Measurements from ENCODE around the gene GSTP1.
A peak's percentile ranks its signal among the peaks of the same experiment; 100 is the strongest.
"Not testable (repeated sequence)": the region's sequence is repeated elsewhere in the genome, so short reads cannot be mapped to it uniquely, and the experiment has no call there.

GSTP1 gene

DNA sequence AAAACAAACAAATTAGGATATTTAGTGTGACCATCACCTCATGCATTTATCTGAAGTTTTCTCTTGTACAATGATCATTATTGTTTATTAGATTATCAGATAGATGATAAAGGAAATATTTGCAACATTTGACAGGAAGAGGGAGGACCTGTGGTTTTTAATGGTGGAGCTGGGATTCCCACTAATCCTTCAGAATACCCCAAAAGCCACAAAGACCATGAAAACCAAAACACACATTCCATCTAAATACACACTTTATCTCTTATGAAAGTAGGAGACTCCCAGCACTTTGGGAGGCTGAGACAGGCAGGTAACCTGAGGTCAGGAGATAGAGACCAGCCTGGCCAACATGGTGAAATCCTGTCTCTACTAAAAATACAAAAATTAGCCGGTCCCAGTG is 15.5 kb downstream of the GSTP1 start:
- no peak for DNase-seq

DNA sequence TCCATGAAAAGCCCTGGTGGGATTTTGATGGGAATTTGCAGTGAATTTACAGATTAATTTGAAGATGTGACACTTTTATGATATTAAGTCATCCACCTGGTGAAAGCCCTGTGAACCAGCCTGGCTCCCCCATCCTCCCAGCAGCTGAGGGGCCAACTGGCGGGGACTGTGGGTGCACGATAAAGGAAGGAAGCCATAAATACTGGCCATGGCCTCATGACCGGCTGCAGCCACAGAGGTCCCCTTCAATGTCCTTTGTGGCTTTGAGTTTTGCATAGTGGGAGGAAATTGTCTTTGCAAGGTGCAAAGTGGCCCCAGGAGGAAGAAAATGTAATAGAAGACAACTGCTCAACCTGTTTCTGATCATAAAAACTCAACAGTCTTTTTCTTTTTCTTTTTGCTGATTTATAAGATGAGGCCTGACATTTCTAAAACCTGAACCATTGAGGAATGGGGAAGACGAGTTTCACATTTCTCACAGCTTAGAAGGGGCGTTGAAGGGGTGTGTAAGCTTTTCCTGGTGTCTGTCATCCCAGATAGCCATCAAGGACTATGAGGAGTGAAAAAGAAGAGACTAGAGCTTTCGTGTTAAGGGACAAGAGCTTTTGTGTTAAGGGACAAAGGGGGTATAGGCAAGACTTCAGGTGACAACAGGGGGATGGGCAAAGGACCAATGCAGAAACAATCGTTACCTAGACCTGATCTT is 16.9 kb downstream of the GSTP1 start:
- no peak for DNase-seq

DNA sequence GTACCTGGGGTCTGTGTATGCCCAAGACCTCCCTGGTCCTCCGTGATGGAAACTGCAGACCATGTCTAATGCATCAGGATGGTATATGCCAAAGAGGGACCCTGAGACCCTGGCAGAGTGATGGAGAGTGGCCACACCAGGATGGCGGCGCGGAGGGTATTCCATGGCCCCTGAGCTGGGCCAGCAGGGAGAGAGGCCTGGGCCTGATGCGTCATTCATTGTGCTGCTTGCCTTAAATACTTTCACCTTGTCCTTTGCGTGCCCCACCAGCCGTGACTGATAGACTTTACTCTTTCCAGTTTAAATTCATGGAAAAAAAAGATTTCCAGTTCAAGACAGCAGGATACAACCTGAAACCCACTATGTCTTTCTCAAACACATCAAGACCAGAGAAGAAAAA is 17.5 kb downstream of the GSTP1 start:
- no peak for DNase-seq

DNA sequence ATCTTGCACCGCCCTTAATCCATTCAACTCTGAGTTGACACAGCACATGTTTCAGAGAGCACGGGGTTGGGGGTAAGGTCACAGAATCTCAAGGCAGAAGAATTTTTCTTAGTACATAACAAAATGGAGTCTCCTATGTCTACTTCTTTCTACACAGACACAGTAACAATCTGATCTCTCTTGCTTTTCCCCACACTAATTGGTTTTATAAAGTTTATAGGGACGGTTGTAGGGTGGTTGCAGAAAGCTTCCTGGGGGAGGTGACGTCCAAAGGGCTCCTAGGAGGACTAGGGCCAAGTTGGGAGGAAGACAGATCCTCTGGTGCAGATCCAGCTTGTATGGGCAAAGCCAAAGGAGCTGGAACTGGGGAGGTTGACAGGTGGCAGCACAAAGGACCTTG is 20.5 kb downstream of the GSTP1 start:
- not testable (repeated sequence) for DNase-seq

DNA sequence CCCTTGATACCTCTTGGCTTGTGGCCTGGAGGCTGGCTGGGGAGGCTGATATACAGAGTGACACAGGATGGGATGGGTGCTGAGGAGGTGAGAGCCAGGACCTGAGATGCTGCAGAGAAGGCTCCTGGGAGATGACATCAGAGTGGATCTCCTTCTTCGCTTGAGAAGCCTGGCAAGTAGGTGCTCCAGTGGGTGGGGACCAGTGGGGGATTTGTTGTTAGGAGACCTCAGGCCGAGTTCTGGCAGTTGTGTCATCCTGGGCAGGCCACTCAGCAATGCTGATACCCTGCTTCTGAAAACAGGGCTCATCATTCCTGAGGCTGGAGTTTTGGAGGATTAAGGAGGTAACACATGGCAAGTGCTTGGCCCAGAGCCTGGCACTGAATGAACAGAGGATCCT is 21.2 kb downstream of the GSTP1 start:
- no peak for DNase-seq

DNA sequence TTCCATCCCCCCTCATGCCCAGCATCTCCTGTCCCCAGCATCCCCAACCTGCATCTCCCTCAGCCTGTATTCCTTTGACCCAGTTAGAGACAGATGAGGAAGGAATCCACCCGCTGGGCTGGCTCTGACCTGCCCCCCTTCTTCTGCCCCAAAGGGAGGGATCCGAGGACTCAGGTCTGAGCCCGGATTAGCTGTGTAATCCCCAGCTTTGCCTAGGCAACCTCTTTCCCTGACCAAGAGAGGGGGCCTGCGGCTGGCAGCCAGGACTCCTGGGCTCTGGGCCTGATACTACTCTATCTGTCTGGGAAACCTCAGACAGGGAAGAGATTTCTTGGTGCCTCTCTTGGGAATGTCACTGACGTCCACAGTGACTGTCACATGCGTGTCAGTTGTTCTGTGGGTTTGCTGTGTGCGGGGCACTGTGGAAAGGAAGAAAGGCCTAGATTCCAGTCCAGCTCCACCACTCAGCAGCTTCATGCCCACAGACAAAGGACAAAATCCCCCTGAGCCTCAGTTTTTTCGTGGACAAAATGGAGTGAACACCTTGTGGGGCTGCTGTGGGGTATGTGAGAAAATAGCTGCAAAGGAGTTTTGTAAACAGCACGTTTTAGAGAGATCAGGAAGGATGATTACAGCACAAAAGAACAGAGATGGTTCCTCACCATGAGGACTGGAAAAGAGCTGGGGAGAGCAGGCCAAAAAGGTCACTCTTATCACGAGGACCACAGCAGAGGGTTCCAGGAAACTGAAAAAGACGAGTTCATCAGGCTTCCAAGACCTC is 21.8 kb downstream of the GSTP1 start:
- DNase-seq: no peak

DNA sequence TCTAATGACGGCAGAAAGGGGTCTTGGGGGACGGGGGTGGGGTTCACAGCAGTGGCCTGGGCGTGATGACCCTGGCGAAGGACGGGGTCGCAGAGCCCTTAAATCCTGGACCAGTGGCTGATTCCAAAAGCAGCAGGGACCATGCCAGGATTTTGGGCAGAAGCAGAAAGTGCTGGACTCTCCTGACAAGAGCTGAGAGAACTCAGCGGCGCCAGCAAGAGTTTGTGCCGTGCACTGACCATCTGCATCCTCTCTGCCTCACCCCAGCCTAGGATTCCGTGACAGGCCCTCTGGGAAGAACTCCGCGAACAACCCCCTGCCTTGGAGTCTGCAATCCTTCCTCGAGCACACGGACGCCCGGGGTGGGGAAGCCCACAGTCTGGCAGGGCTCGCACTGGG is 22.5 kb downstream of the GSTP1 start:
- no peak for DNase-seq

DNA sequence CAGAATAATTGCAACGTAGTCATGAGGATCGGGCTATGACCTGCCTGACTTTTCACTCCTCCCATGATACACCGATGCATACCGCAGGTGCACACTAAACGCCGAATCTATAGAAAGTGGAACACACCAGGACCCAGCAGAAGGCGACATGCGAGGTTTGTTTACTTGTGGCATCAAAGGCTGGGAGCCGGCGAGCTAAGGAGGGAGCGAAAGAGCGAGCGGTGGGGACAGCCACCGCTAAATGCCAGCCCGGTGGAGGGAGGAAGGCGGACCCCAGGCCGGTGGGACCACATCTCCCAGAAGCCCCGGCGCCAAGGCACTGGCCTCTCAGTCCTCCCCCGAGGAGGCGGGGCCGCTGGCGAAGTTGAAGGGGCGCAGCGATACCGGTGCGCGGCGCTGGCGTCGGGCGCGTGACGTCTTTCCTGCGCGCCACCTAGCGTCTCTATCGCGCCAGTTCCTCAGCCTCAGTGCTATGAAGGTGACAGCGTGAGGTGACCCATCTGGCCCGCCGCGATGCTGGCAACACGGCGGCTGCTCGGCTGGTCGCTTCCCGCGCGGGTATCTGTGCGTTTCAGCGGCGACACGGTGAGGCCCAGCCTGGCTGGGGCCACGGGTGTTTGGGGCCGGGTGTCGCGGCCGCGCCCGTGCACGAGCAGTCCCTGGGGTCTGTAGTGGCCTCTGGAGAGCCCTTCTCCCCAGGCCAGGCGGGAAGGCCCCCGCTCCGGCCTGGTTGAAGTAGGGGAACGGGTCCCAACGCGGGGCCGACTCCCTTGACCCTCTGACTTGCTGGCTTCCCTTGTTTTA is 23.1 kb downstream of the GSTP1 start, which contains the start of gene NDUFV1:
TSS of gene NDUFV1 (plus strand) at position 445 of the 804 bp plus-strand sequence. CDS start at position 514, 69 bp downstream.
- DNase-seq: peak; percentile 59

DNA sequence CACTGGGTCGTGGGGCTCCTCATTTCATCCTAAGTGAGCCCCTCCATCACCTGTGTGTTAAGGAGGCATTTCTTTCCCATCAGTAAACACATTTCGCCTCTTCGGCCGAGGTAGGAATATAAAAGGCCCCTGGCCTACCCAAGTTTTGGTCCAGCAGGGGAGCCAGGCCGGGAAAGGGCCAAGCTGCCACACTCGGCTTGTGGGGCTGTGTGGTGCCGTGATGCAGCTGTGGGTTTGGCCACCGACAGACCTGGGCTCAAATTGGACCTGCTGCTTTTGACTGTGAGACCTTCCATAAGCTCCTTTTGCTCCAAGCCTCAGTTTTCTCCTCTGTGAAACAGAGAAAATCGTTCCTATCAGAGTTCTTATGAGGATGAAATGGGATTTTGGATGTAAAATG is 23.9 kb downstream of the GSTP1 start:
- DNase-seq: no peak

DNA sequence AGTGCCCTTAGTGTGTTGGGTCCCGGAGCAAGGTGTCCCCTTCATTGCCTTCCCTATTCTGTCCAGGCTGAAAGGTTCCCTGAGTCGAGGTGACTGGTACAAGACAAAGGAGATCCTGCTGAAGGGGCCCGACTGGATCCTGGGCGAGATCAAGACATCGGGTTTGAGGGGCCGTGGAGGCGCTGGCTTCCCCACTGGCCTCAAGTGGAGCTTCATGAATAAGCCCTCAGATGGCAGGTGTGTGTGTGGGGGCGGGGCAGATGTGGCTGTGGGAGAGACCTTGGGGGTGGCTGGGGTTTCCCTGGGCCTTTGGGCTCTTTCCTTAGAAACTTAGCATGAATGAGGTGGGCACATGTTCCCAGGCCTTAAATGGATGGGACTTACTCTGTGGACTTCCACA is 24.9 kb downstream of the GSTP1 start:
- no peak for DNase-seq

DNA sequence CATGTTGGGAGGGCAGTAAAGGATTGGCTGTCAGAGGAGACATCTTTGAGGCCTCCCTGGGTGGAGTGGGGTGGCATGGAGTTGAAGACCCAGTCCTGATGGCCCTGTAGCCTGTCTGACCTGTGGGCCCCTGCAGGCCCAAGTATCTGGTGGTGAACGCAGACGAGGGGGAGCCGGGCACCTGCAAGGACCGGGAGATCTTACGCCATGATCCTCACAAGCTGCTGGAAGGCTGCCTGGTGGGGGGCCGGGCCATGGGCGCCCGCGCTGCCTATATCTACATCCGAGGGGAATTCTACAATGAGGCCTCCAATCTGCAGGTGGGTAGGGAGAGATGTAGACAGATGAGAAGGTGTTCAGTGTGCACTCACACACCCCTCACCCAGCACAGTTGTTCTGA is 25.7 kb downstream of the GSTP1 start:
- no peak for DNase-seq

DNA sequence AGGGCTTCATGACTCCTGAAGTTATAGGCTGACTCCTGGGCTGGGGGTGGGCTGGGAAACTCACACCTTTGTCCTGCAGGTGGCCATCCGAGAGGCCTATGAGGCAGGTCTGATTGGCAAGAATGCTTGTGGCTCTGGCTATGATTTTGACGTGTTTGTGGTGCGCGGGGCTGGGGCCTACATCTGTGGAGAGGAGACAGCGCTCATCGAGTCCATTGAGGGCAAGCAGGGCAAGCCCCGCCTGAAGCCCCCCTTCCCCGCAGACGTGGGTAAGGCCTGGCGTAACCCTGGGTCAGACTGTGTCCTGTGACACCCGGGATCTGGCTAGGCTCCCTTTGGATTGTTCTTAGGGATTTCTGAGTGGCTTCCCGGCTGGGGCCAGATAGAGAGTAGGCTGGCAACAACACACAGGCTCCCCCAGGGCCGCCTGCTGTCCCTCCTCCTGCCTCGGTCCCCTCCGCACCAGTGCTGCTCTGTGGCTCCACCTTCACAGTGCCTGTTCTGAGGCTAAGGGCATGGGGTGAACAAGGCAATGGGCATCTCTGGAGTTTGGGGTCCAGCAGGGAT is 26.8 kb downstream of the GSTP1 start:
- DNase-seq: no peak

DNA sequence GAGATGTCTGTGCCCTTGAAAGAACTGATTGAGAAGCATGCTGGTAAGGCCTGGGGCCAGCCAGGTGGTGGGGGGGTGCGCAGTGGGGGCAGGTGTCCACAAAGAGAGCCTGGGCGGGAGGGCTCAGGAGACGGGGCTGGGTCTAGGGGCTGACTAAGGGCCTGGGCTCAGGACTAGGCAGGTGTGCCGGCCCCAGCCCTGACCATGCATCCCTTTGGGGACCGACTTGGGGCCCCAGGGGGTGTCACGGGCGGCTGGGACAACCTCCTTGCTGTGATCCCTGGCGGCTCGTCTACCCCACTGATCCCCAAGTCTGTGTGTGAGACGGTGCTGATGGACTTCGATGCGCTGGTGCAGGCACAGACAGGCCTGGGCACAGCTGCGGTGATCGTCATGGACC is 27.6 kb downstream of the GSTP1 start:
- no peak for DNase-seq

DNA sequence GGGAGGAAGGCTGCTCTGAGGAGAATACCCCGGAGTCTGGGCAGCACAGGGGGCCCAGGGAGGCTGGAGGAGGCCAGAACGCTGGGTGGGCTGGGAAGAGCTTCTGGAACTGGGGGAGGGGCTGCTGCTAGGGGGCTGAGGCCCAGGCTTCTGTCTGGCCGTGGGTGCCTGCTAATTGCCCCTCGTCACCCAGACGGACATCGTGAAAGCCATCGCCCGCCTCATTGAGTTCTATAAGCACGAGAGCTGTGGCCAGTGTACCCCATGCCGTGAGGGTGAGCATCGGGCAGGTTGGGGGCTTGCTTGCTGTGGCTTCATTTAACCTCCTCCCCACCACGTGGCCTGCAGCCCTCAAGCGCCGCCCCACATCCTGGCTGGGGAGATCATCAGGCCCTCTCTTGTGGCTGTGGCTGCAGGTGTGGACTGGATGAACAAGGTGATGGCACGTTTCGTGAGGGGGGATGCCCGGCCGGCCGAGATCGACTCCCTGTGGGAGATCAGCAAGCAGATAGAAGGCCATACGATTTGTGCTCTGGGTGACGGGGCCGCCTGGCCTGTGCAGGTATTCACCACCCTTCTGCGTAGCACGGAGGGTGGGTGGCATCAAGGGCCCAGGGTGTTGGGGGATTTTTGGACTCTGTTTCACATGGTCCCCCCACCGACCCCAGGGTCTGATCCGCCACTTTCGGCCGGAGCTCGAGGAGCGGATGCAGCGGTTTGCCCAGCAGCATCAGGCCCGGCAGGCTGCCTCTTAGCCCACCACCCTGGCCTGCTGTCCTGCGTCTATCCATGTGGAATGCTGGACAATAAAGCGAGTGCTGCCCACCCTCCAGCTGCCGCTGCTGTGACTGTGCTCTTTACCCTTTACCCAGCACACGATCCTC is 28.3 kb downstream of the GSTP1 start:
- no peak for DNase-seq

DNA sequence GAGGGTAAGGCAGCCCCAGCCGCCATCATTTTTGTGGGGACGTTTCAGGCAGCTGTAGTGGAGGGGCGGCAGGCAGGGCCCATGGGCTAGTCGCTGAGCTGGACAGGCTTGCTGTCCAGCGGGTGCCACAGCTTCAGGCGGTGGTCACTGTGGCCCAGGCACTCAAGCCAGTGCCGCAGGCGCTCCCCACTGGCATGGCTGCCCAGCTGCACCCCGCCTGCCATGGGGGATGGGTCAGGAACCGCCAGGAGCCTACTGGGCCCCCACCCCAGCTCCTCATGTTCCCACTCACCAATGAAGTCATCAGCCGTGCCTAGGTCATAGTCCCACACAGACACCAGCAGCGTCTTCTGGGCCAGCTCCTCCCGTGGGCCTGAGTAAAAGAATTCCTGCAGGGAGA is 29.1 kb downstream of the GSTP1 start:
- DNase-seq: no peak

DNA sequence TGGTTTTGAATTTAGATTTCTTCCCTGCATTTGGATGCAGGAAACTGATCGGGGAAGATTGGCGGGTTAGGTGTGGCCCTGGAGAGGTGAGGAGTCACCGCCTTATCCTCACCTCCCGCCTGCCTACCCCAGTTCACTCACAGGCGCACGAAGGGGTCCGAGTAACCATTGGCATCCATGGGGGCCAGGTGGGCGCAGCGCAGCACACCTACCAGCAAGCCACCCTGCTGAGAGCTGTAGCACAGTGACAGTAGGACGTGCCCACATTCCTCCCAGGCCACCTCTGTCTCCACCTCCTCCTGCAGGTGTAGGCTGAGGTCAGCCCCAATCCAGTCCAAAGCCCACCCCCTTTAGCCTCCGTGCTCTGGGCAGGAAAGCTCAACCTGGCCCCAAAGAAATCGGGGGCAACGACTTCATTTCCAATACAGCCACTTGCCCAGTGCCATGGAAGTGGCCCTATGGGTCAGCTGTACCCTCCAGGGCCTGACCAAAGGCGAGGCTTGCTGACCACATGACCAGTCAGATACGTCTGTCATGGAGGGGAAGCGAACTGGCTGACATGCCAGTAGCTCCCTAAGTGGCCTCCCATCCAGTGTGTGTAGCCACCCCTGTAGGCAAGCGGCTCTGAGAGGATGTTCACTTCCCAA is 29.8 kb downstream of the GSTP1 start:
- no peak for DNase-seq

DNA sequence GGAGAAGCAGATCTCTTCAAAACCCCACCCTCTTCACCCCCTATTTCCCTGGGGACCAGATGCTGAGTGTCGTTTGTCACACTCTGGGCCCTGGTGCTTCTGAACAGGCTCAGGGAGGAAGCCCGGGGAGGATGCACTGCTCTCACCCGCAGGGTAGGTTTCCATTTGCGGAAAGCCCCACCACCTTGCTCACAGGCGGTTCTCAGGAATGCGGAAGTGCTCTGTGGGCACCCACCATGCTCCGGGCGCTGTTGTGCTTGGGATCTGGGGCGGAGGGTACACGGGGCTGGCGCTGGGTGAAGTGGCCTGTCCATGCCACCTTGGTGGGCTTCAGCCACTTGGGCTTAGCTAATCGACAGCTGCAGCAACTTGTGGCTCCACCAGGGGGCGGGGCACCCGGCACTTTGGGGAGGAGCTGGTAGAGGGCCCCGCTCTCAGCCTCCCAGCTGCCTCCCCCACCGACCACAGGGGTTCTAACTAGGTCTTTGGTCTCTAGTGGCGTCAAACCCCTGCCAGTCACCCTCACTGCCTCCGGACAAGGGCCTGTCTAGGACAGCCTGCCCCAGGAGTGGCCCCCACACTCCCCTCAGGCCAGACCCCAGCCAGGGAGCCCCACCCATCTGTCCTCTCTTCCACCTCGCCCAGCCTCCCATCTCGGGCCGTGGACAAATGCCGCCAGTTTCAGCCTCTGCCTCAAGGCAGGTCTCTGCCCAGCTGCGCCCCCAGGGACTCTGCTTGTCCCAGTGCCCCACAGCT is 30.5 kb downstream of the GSTP1 start:
- DNase-seq: no peak

DNA sequence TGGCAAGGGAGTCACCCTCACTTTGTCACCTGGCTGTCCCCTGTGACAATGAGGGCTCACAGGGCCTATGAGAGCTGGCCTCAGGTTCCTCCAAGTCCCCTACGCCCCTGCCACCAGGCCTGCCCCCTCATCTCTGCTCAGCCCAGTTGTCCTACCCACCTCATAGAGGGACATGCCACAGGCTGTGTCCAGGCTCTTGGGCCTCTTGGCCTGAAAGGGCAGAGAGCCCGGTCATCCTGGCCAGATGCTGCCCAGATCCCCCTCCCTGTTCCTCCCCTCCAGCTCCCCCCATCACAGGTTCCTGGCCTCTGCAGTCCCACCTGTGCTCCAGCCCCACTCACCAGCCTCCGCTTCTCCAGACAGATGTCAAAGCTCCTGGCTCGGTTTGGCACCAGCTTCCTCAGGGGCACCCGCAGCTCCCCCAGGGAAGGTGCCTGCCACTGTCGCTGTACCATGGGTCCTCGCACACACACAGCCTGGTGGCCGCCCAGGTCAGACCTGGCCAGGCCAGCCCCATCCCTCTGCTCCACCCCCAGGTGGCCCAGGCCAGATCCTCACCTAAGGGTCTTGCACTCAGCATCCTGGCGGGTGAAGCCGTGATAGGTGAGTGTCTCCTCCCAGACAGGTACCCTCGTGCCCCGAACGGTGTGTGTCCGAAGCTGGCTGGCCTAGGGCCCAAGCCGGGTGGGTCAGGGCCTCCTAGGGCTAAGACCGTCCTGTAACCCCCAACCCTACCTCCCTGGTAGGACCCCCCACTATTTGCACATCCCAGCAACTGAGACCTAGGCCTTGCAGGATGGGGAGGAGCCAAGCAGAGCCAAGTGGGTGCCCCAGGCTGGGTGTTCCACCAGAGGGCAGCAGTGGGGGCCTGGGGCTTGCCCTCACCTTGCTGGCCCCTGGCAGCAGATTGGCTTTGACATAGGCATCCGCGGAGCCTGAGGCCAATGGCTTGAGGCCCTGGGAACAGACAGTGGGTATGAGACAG is 31.4 kb downstream of the GSTP1 start:
- no peak for DNase-seq

DNA sequence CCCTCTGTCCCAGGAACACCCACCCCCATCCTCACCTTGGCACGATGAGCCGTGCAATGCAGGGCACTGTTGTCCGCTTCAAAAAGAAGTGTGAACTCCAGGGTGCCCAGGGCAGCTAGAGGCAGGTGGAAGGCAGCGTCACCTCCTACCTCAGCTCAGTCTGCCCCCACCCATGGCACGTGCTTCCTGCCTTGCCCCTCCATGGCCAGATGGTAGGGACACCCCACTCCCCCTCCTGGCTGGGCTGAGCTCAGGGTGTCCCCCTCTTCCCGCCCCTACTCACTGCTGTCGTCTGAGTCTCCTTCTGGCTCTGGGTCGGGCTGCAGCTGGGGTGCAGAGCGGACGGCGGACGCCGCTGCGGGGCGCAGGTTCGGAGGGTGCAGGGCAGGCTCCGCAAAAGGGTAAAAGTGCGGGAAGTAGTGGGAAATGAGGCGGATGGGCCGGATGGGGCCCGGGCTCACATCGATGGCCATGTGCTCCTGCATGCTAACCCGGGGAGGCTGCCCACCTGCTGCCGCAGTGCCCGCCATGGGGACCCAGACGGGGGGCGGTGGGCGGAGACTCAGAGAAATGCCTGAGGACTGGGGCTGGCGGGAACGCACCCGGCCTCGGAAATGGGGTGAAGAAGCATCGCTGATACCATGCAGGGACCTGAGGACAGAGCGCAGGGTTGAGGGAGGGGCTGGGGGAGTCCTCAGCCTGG is 32.3 kb downstream of the GSTP1 start:
- DNase-seq: no peak
